GM23248 (cell line): Measurements from ENCODE around the gene THNSL1. TPM values are rescaled to one million over a fixed set of nuclear protein-coding genes. Genes with fewer than 3 reads are reported as not detected.
A peak's percentile ranks its signal among the peaks of the same experiment; 100 is the strongest.

Source experiments
- DNase-seq: peaks from one replicate; pipeline ENCODE4 v3.0.0-alpha.2; 2015
- H2AFZ ChIP-seq: fragments of 200-600 bp; sonication (generic); 2 replicates; pipeline ENCODE4 v1.6.1; 2016; ENCODE audit warnings: antibody characterized with exemption
- H3F3A ChIP-seq: fragments of 200-600 bp; sonication (generic); 2 replicates; pipeline ENCODE4 v1.6.1; 2016; ENCODE audit warnings: mild to moderate bottlenecking, antibody characterized with exemption, mixed run types; ENCODE audit not compliant: insufficient read depth
- H3K27ac ChIP-seq: fragments of 200-600 bp; sonication (generic); 2 replicates; pipeline ENCODE4 v1.5.1; 2016; ENCODE audit warnings: mild to moderate bottlenecking
- H3K27me3 ChIP-seq: fragments of 200-600 bp; sonication (generic); replicated peaks from 2 replicates; pipeline ENCODE4 v1.6.1; 2016; ENCODE audit warnings: mild to moderate bottlenecking; ENCODE audit not compliant: insufficient read depth
- H3K36me3 ChIP-seq: fragments of 200-600 bp; sonication (generic); 2 replicates; pipeline ENCODE4 v1.6.1; 2016; ENCODE audit warnings: low read depth, mild to moderate bottlenecking
- H3K4me1 ChIP-seq: fragments of 200-600 bp; sonication (generic); 2 replicates; pipeline ENCODE4 v1.6.1; 2016; ENCODE audit warnings: mild to moderate bottlenecking; ENCODE audit not compliant: insufficient read depth
- H3K4me2 ChIP-seq: fragments of 200-600 bp; sonication (generic); one replicate; pipeline ENCODE4 v1.6.1; 2016; ENCODE audit warnings: mild to moderate bottlenecking; ENCODE audit not compliant: unreplicated experiment
- H3K4me3 ChIP-seq: fragments of 200-600 bp; sonication (generic); 2 replicates; pipeline ENCODE4 v1.5.1; 2016; ENCODE audit warnings: mild to moderate bottlenecking
- H3K79me2 ChIP-seq: fragments of 200-600 bp; sonication (generic); 2 replicates; pipeline ENCODE4 v1.6.1; 2016; ENCODE audit warnings: mild to moderate bottlenecking; ENCODE audit not compliant: insufficient read depth
- H3K9ac ChIP-seq: fragments of 200-600 bp; sonication (generic); 2 replicates; pipeline ENCODE4 v1.6.1; 2016; ENCODE audit warnings: mild to moderate bottlenecking
- H3K9me2 ChIP-seq: fragments of 200-600 bp; sonication (generic); 2 replicates; pipeline ENCODE4 v1.6.1; 2016; ENCODE audit warnings: mixed run types, mild to moderate bottlenecking, moderate library complexity; ENCODE audit not compliant: insufficient read depth
- H3K9me3 ChIP-seq: fragments of 200-600 bp; sonication (generic); one replicate; pipeline ENCODE4 v1.6.1; 2017; ENCODE audit warnings: low read depth
- H4K20me1 ChIP-seq: fragments of 200-600 bp; sonication (generic); 2 replicates; pipeline ENCODE4 v1.6.0; 2016; ENCODE audit not compliant: insufficient read depth
- EZH2 ChIP-seq: fragments of 200-600 bp; sonication (generic); IDR thresholded peaks from 2 replicates; pipeline ENCODE4 v1.6.1; 2018; ENCODE audit warnings: antibody characterized with exemption, mild to moderate bottlenecking; ENCODE audit not compliant: insufficient read depth, poor library complexity, severe bottlenecking
- EZH2phosphoT487 ChIP-seq: fragments of 200-600 bp; sonication (generic); IDR thresholded peaks from 2 replicates; pipeline ENCODE4 v1.6.1; 2018; ENCODE audit warnings: antibody characterized with exemption, moderate library complexity, mild to moderate bottlenecking, low read depth; ENCODE audit not compliant: insufficient read depth
- WGBS, 2 experiments: methylation state at CpG; one replicate each; pipeline ENCODE4 v1.1.6; 2015 to 2017; ENCODE audit warnings: low lambda C conversion rate in 2 of 2, low coverage in 1 of 2; ENCODE audit errors: missing lambda C conversion rate in 2 of 2; 5-methylcytosine and 5-hydroxymethylcytosine counted together
- in situ Hi-C: fragments of 300-500 bp; cut with MboI; formaldehyde crosslinking; loops from 2 replicates; pipeline ENCODE4 v1.15.0; 2020
- polyA plus RNA-seq: library from polyadenylated mRNA; unstranded; fragments of >200 nt; fragmentation: Nextera tagmentation; extraction: Ambion mirVana; gene quantifications from 2 replicates; pipeline ENCODE4 v1.2.1, GENCODE V29; 2016
- total RNA-seq: library from RNA; depleted of rRNA; stranded (reverse); fragments of >200 nt; shearing (Covaris generic); gene quantifications from 2 replicates; pipeline ENCODE4 v1.2.3, GENCODE V29; 2014

THNSL1 gene
- total and polyA plus RNA-seq, 2 experiments from 2014 or later = 3.0 to 5.2 TPM

GRCh38 chr10:25018703-25019102 lies 2.3 kb downstream of the THNSL1 start:
- no peak for TF ChIP-seq EZH2
- no peak for TF ChIP-seq EZH2phosphoT487
- H3K4me2 ChIP-seq = no peak overlapping the region
- H3K36me3 ChIP-seq = no peaks in the 10 kb centered on the region
- no peak for DNase-seq
- H3K4me3 ChIP-seq = no peak overlapping the region
- H4K20me1 ChIP-seq = no peaks in the 10 kb centered on the region
- peaks cover 4% of the 10 kb centered on the region; the same call in 1 of the 2 replicates for H3K9me2 ChIP-seq
- H3K9me3 ChIP-seq = no peaks in the 10 kb centered on the region
- peaks cover 11% of the 10 kb centered on the region for H3K4me1 ChIP-seq
- no peak overlapping the region for H2AFZ ChIP-seq
- in situ Hi-C loops = no loop called here
- WGBS, 2 experiments = 99 to 100% methylated on average over 3 of the region's 3 CpGs
- no peaks in the 10 kb centered on the region for H3K27me3 ChIP-seq
- 0 out of 2 replicates have a peak, but pooled peaks cover 6% of the 10 kb centered on the region for H3K79me2 ChIP-seq
- peaks cover 16% of the 10 kb centered on the region for H3F3A ChIP-seq
- H3K27ac ChIP-seq = no peak overlapping the region
- no peak overlapping the region for H3K9ac ChIP-seq

DNA sequence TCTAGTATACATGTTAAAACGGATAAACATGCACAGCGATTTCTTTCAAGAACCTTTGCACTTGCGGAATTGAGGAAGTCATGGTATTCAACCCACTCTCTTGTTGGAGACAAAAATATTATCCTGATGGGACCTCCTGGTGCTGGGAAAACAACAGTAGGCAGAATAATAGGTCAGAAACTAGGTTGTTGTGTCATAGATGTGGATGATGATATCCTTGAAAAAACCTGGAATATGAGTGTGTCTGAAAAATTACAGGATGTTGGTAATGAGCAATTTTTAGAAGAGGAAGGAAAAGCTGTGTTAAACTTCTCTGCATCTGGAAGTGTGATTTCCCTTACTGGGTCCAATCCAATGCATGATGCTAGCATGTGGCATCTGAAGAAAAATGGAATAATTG lies 6.9 kb downstream of the THNSL1 start:
- Histone ChIP-seq H3K36me3 (no peaks in the 10 kb centered on the region), H3K9me3 (no peaks in the 10 kb centered on the region), H3K27me3 (no peaks in the 10 kb centered on the region), H3K4me3 (no peak overlapping the region), H2AFZ (no peak overlapping the region), H3K4me2 (no peak overlapping the region), H3K9ac (no peak overlapping the region), H3K4me1 (peaks cover 7% of the 10 kb centered on the region; the same call in 1 of the 2 replicates), H3K27ac (no peak overlapping the region), H3K9me2 (peaks cover 4% of the 10 kb centered on the region; the same call in 1 of the 2 replicates), H4K20me1 (no peaks in the 10 kb centered on the region), H3F3A (no peaks in the 10 kb centered on the region), H3K79me2 (0 out of 2 replicates have a peak, but pooled peaks cover 1% of the 10 kb centered on the region)
- no peak for TF ChIP-seq EZH2
- no peak for TF ChIP-seq EZH2phosphoT487
- in situ Hi-C loops = no loop called here
- no peak for DNase-seq
- 87 to 89% methylated on average over 3 of the region's 3 CpGs for WGBS, 2 experiments

DNA sequence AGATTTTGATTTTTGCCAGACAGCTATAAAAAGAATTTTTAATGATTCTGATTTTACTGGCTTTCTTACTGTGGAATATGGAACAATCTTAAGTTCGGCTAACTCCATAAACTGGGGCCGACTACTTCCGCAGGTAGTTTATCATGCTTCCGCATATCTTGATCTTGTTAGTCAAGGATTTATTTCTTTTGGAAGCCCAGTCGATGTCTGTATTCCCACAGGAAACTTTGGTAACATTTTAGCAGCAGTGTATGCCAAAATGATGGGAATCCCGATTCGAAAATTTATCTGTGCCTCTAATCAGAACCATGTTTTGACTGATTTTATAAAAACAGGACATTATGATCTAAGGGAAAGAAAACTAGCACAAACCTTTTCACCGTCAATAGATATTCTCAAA lies 8.1 kb downstream of the THNSL1 start:
- DNase-seq = peak; percentile 4
- 24 to 27% methylated on average over 8 of the region's 8 CpGs for WGBS, 2 experiments
- in situ Hi-C loops = no loop called here
- Histone ChIP-seq H3K4me3 (0 out of 2 replicates have a peak overlapping the region, but pooled peaks have one; percentile 8), H3K4me2 (peak overlapping the region; percentile 26), H3K9me2 (peaks cover 4% of the 10 kb centered on the region; the same call in 1 of the 2 replicates), H3K27ac (no peak overlapping the region), H3K36me3 (no peaks in the 10 kb centered on the region), H4K20me1 (no peaks in the 10 kb centered on the region), H3K79me2 (no peaks in the 10 kb centered on the region), H3K9ac (no peak overlapping the region), H2AFZ (peak overlapping the region; percentile 49), H3K27me3 (no peaks in the 10 kb centered on the region), H3K4me1 (peaks cover 18% of the 10 kb centered on the region), H3K9me3 (no peaks in the 10 kb centered on the region), H3F3A (peaks cover 11% of the 10 kb centered on the region; the same call in 1 of the 2 replicates)
- TF ChIP-seq EZH2phosphoT487 (no peak), EZH2 (no peak)

DNA sequence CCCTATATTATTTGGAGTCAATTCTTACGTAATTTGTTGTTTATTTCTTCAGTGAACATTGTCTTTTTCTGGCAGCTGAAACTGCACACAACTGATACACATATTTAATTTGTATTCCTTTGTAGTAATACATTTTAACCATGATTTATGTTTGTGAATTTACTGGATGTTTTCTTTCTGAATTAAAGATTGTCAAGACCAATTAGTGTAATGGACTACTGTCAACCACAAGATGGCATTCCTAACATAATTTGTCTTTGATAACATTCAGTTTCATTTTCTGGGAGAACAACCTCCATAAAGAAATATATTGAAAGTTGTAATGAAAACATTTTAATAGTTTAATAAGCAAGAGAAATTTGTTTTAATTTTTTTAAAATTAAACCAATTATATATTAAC lies 10.1 kb downstream of the THNSL1 start:
- no peak for DNase-seq
- H3F3A ChIP-seq = peaks cover 12% of the 10 kb centered on the region; the same call in 1 of the 2 replicates
- H3K4me3 ChIP-seq = no peak overlapping the region
- H3K9ac ChIP-seq = no peak overlapping the region
- no peaks in the 10 kb centered on the region for H3K36me3 ChIP-seq
- in situ Hi-C loops = no loop called here
- no peak overlapping the region for H3K27ac ChIP-seq
- peaks cover 18% of the 10 kb centered on the region for H3K4me1 ChIP-seq
- H3K79me2 ChIP-seq = no peaks in the 10 kb centered on the region
- H3K4me2 ChIP-seq = peak overlapping the region; percentile 1
- TF ChIP-seq EZH2 (no peak), EZH2phosphoT487 (0 out of 2 replicates have a peak, but pooled peaks have one; percentile 49)
- 61 to 80% methylated on average over 1 of the region's 1 CpG for WGBS, 2 experiments
- H3K9me3 ChIP-seq = no peaks in the 10 kb centered on the region
- no peak overlapping the region for H2AFZ ChIP-seq
- H3K9me2 ChIP-seq = peaks cover 4% of the 10 kb centered on the region; the same call in 1 of the 2 replicates
- H4K20me1 ChIP-seq = no peaks in the 10 kb centered on the region
- no peaks in the 10 kb centered on the region for H3K27me3 ChIP-seq
